WTC11 (cell line): ENCODE results near the gene BUD31. TPM values are rescaled to one million over a fixed set of nuclear protein-coding genes. Genes with fewer than 3 reads are reported as not detected.
A peak's percentile ranks its signal among the peaks of the same experiment; 100 is the strongest.

Source experiments
- CREB1 ChIP-seq: sonication (generic); formaldehyde crosslinking; IDR thresholded peaks from 2 replicates; pipeline ENCODE4 v1.8.0; 2023; ENCODE audit warnings: mild to moderate bottlenecking, missing genetic modification reagents
- ETV6 ChIP-seq: sonication (generic); formaldehyde crosslinking; IDR thresholded peaks from 2 replicates; pipeline ENCODE4 v1.8.1; 2022; ENCODE audit warnings: mild to moderate bottlenecking, missing genetic modification reagents
- FOXJ3 ChIP-seq: sonication (generic); formaldehyde crosslinking; IDR thresholded peaks from 2 replicates; pipeline ENCODE4 v1.9.0; 2021; ENCODE audit warnings: missing genetic modification reagents, mild to moderate bottlenecking, borderline replicate concordance
- NFE2L1 ChIP-seq: sonication (generic); formaldehyde crosslinking; IDR thresholded peaks from 2 replicates; pipeline ENCODE4 v1.8.1; 2023; ENCODE audit warnings: missing genetic modification reagents
- NFYB ChIP-seq: sonication (generic); formaldehyde crosslinking; conservative IDR thresholded peaks from 2 replicates; pipeline ENCODE4 v1.8.0; 2022; ENCODE audit warnings: low read depth, missing genetic modification reagents
- NR2C2 ChIP-seq: sonication (generic); formaldehyde crosslinking; IDR thresholded peaks from 2 replicates; pipeline ENCODE4 v1.8.0; 2022; ENCODE audit warnings: mild to moderate bottlenecking, missing genetic modification reagents
- RELA ChIP-seq: sonication (generic); formaldehyde crosslinking; IDR thresholded peaks from 2 replicates; pipeline ENCODE4 v1.8.1; 2022; ENCODE audit warnings: missing genetic modification reagents, mild to moderate bottlenecking, borderline replicate concordance
- SMAD4 ChIP-seq: sonication (generic); formaldehyde crosslinking; IDR thresholded peaks from 2 replicates; pipeline ENCODE4 v1.8.0; 2022; ENCODE audit warnings: mild to moderate bottlenecking, missing genetic modification reagents
- SOX15 ChIP-seq: fragments of 250-450 bp; sonication (Bioruptor Pico); IDR thresholded peaks from 2 replicates; pipeline ENCODE4 v1.9.0; 2021; ENCODE audit warnings: mild to moderate bottlenecking
- TCF7 ChIP-seq: sonication (generic); formaldehyde crosslinking; IDR thresholded peaks from 2 replicates; pipeline ENCODE4 v1.8.0; 2022; ENCODE audit warnings: mild to moderate bottlenecking, low read depth, missing genetic modification reagents, moderate library complexity
- TEAD1 ChIP-seq: sonication (generic); formaldehyde crosslinking; IDR thresholded peaks from 2 replicates; pipeline ENCODE4 v1.8.0; 2022; ENCODE audit warnings: mild to moderate bottlenecking, missing genetic modification reagents
- TEAD4 ChIP-seq: sonication (generic); formaldehyde crosslinking; IDR thresholded peaks from 2 replicates; pipeline ENCODE4 v1.8.0; 2022; ENCODE audit warnings: mild to moderate bottlenecking, missing genetic modification reagents
- ZNF121 ChIP-seq: sonication (generic); formaldehyde crosslinking; IDR thresholded peaks from 2 replicates; pipeline ENCODE4 v1.8.0; 2023; ENCODE audit warnings: missing genetic modification reagents
- ZNF396 ChIP-seq: fragments of 250-450 bp; sonication (Bioruptor Pico); IDR thresholded peaks from 2 replicates; pipeline ENCODE4 v1.8.0; 2021; ENCODE audit warnings: mild to moderate bottlenecking, moderate library complexity, borderline replicate concordance
- ZNF423 ChIP-seq: fragments of 250-450 bp; sonication (Bioruptor Pico); IDR thresholded peaks from 2 replicates; pipeline ENCODE4 v2.1.2; 2022; ENCODE audit warnings: mild to moderate bottlenecking, moderate library complexity
- total RNA-seq: library from RNA; stranded (reverse); gene quantifications from 3 replicates; pipeline ENCODE4 v1.2.3, GENCODE V29; 2021
- TF ChIP-seq, protein P1 (sequence below): sonication (generic); formaldehyde crosslinking; IDR thresholded peaks from 2 replicates; pipeline ENCODE4 v1.8.1; 2022; ENCODE audit warnings: mild to moderate bottlenecking, moderate library complexity, missing genetic modification reagents
- TF ChIP-seq, protein P2 (sequence below): fragments of 250-450 bp; sonication (Bioruptor Pico); conservative IDR thresholded peaks from 2 replicates; pipeline ENCODE4 v1.9.0; 2021; ENCODE audit warnings: mild to moderate bottlenecking
- TF ChIP-seq, protein P3 (sequence below): sonication (generic); formaldehyde crosslinking; conservative IDR thresholded peaks from 2 replicates; pipeline ENCODE4 v1.8.1; 2022; ENCODE audit warnings: mild to moderate bottlenecking, missing genetic modification reagents
- TF ChIP-seq, protein P4 (sequence below): fragments of 250-450 bp; sonication (Bioruptor Pico); IDR thresholded peaks from 2 replicates; pipeline ENCODE4 v1.9.0; 2021; ENCODE audit warnings: moderate library complexity, mild to moderate bottlenecking, inconsistent platforms, borderline replicate concordance
- TF ChIP-seq, protein P5 (sequence below): sonication (generic); formaldehyde crosslinking; IDR thresholded peaks from 2 replicates; pipeline ENCODE4 v1.8.0; 2022; ENCODE audit warnings: missing genetic modification reagents
- TF ChIP-seq, protein P6 (sequence below): sonication (generic); formaldehyde crosslinking; IDR thresholded peaks from 2 replicates; pipeline ENCODE4 v1.8.1; 2022; ENCODE audit warnings: missing genetic modification reagents, borderline replicate concordance
- TF ChIP-seq, protein P7 (sequence below): fragments of 250-450 bp; sonication (Bioruptor Pico); IDR thresholded peaks from 2 replicates; pipeline ENCODE4 v2.1.2; 2022; ENCODE audit warnings: mild to moderate bottlenecking, moderate library complexity
- TF ChIP-seq, protein P8 (sequence below): fragments of 250-450 bp; sonication (Bioruptor Pico); IDR thresholded peaks from 2 replicates; pipeline ENCODE4 v1.9.0; 2021; ENCODE audit warnings: mild to moderate bottlenecking
- TF ChIP-seq, protein P9 (sequence below): fragments of 200-600 bp; IDR thresholded peaks from 2 replicates; pipeline ENCODE4 v1.8.0; 2022; ENCODE audit warnings: antibody characterized with exemption
- TF ChIP-seq, protein P10 (sequence below): sonication (generic); formaldehyde crosslinking; IDR thresholded peaks from 2 replicates; pipeline ENCODE4 v1.8.1; 2022; ENCODE audit warnings: mild to moderate bottlenecking, missing genetic modification reagents, moderate library complexity, borderline replicate concordance

BUD31 gene
- total RNA-seq, 1 experiment from 2014 or later: 98.7 TPM

DNA sequence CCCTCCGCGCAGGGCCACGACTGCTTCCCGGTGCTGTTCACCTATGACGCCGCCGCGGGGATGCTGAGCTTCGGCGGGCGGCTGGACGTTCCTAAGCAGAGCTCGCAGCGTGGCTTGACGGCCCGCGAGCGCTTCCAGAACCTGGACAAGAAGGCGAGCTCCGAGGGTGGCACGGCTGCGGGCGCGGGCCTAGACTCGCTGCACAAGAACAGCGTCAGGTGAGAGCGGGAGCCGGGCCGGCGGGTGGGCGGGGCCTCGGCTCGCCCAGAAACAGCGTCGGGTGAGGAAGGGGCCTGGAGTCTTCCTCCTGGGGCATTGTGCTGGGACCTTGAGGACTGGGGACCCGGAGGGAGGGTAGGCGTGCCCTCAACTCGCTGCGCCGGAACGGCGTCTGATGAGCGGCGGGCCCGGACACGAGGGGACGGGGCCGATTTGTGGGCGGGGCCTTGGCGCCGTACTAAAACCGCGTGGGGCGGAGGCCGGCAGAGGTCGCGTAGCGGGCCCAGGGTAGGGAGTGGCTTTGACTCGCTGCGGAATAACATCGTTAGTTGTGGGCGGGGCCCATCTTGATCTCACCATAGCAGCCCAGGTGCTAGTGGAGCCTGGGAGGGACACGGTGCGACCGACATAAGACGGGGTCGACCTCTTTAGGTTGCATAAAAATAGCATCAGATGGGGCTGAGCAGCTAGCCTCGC lies 16.0 kb upstream of the BUD31 start (continued):
- TF ChIP-seq, protein P1, sequence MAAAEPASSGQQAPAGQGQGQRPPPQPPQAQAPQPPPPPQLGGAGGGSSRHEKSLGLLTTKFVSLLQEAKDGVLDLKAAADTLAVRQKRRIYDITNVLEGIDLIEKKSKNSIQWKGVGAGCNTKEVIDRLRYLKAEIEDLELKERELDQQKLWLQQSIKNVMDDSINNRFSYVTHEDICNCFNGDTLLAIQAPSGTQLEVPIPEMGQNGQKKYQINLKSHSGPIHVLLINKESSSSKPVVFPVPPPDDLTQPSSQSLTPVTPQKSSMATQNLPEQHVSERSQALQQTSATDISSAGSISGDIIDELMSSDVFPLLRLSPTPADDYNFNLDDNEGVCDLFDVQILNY (CRISPR knock-in tag): peak; percentile 74; the same call in 1 of the 2 replicates
- TF ChIP-seq NR2C2 (no peak), ZNF396 (CRISPR knock-in tag) (no peak), ZNF423 (CRISPR knock-in tag) (no peak), NFE2L1 (no peak), NFYB (CRISPR knock-in tag) (no peak), SMAD4 (CRISPR knock-in tag) (0 out of 2 replicates have a peak, but pooled peaks have one; percentile 28), SOX15 (CRISPR knock-in tag) (no peak), CREB1 (CRISPR knock-in tag) (no peak), RELA (CRISPR knock-in tag) (peak; percentile 88), TEAD4 (CRISPR knock-in tag) (no peak), TCF7 (CRISPR knock-in tag) (no peak), ETV6 (CRISPR knock-in tag) (peak; percentile 77; the same call in 1 of the 2 replicates), ZNF121 (CRISPR knock-in tag) (no peak), FOXJ3 (CRISPR knock-in tag) (no peak), TEAD1 (CRISPR knock-in tag) (peak; percentile 79; the same call in 1 of the 2 replicates)
- TF ChIP-seq, protein P2, sequence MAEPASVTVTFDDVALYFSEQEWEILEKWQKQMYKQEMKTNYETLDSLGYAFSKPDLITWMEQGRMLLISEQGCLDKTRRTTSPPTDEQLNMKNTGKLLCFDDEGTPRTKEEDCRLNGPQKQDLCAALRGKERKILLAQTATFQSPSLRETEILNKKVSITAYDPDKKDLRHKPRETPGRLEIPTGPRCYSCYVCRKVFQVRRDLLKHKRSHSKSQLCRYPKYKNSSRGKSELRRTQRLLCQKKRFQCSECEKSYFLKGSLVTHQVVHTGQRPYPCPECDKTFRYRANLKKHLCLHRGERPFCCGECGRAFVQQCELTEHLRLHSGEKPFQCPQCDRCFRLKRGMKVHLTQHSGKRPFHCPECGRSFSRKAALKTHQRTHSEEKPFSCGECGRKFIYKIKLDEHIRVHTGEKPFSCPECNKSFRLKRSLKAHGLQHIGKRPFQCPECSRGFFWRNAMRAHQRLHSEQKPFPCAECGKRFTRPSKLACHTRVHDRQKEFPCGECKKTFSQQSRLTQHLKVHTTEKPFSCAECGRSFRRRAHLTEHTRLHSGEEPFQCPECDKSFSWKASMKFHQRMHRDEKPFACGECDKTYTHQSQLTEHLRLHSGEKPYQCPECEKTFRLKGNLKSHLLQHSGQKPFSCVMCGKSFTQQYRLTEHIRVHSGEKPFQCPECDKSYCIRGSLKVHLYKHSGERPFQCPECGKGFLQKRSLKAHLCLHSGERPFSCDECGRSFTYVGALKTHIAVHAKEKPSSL: peak; percentile 67; the same call in 1 of the 2 replicates
- TF ChIP-seq, protein P3, sequence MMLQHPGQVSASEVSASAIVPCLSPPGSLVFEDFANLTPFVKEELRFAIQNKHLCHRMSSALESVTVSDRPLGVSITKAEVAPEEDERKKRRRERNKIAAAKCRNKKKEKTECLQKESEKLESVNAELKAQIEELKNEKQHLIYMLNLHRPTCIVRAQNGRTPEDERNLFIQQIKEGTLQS: no peak
- TF ChIP-seq, protein P4, sequence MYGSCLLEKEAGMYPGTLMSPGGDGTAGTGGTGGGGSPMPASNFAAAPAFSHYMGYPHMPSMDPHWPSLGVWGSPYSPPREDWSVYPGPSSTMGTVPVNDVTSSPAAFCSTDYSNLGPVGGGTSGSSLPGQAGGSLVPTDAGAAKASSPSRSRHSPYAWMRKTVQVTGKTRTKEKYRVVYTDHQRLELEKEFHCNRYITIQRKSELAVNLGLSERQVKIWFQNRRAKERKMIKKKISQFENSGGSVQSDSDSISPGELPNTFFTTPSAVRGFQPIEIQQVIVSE (CRISPR knock-in tag): no peak
- TF ChIP-seq, protein P5, sequence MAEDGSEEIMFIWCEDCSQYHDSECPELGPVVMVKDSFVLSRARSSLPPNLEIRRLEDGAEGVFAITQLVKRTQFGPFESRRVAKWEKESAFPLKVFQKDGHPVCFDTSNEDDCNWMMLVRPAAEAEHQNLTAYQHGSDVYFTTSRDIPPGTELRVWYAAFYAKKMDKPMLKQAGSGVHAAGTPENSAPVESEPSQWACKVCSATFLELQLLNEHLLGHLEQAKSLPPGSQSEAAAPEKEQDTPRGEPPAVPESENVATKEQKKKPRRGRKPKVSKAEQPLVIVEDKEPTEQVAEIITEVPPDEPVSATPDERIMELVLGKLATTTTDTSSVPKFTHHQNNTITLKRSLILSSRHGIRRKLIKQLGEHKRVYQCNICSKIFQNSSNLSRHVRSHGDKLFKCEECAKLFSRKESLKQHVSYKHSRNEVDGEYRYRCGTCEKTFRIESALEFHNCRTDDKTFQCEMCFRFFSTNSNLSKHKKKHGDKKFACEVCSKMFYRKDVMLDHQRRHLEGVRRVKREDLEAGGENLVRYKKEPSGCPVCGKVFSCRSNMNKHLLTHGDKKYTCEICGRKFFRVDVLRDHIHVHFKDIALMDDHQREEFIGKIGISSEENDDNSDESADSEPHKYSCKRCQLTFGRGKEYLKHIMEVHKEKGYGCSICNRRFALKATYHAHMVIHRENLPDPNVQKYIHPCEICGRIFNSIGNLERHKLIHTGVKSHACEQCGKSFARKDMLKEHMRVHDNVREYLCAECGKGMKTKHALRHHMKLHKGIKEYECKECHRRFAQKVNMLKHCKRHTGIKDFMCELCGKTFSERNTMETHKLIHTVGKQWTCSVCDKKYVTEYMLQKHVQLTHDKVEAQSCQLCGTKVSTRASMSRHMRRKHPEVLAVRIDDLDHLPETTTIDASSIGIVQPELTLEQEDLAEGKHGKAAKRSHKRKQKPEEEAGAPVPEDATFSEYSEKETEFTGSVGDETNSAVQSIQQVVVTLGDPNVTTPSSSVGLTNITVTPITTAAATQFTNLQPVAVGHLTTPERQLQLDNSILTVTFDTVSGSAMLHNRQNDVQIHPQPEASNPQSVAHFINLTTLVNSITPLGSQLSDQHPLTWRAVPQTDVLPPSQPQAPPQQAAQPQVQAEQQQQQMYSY: peak; percentile 15; the same call in 1 of the 2 replicates
- TF ChIP-seq, protein P6, sequence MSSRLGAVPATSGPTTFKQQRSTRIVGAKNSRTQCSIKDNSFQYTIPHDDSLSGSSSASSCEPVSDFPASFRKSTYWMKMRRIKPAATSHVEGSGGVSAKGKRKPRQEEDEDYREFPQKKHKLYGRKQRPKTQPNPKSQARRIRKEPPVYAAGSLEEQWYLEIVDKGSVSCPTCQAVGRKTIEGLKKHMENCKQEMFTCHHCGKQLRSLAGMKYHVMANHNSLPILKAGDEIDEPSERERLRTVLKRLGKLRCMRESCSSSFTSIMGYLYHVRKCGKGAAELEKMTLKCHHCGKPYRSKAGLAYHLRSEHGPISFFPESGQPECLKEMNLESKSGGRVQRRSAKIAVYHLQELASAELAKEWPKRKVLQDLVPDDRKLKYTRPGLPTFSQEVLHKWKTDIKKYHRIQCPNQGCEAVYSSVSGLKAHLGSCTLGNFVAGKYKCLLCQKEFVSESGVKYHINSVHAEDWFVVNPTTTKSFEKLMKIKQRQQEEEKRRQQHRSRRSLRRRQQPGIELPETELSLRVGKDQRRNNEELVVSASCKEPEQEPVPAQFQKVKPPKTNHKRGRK (CRISPR knock-in tag): no peak
- TF ChIP-seq, protein P7, sequence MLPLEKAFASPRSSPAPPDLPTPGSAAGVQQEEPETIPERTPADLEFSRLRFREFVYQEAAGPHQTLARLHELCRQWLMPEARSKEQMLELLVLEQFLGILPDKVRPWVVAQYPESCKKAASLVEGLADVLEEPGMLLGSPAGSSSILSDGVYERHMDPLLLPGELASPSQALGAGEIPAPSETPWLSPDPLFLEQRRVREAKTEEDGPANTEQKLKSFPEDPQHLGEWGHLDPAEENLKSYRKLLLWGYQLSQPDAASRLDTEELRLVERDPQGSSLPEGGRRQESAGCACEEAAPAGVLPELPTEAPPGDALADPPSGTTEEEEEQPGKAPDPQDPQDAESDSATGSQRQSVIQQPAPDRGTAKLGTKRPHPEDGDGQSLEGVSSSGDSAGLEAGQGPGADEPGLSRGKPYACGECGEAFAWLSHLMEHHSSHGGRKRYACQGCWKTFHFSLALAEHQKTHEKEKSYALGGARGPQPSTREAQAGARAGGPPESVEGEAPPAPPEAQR: no peak
- TF ChIP-seq, protein P8, sequence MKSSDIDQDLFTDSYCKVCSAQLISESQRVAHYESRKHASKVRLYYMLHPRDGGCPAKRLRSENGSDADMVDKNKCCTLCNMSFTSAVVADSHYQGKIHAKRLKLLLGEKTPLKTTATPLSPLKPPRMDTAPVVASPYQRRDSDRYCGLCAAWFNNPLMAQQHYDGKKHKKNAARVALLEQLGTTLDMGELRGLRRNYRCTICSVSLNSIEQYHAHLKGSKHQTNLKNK: peak; percentile 68
- TF ChIP-seq, protein P9, sequence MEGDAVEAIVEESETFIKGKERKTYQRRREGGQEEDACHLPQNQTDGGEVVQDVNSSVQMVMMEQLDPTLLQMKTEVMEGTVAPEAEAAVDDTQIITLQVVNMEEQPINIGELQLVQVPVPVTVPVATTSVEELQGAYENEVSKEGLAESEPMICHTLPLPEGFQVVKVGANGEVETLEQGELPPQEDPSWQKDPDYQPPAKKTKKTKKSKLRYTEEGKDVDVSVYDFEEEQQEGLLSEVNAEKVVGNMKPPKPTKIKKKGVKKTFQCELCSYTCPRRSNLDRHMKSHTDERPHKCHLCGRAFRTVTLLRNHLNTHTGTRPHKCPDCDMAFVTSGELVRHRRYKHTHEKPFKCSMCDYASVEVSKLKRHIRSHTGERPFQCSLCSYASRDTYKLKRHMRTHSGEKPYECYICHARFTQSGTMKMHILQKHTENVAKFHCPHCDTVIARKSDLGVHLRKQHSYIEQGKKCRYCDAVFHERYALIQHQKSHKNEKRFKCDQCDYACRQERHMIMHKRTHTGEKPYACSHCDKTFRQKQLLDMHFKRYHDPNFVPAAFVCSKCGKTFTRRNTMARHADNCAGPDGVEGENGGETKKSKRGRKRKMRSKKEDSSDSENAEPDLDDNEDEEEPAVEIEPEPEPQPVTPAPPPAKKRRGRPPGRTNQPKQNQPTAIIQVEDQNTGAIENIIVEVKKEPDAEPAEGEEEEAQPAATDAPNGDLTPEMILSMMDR: no peak
- TF ChIP-seq, protein P10, sequence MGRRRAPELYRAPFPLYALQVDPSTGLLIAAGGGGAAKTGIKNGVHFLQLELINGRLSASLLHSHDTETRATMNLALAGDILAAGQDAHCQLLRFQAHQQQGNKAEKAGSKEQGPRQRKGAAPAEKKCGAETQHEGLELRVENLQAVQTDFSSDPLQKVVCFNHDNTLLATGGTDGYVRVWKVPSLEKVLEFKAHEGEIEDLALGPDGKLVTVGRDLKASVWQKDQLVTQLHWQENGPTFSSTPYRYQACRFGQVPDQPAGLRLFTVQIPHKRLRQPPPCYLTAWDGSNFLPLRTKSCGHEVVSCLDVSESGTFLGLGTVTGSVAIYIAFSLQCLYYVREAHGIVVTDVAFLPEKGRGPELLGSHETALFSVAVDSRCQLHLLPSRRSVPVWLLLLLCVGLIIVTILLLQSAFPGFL: no peak
